Lower lobe of right lung (tissue), 2 donors: ENCODE results near the gene SMARCB1. TPM values are rescaled to one million over a fixed set of nuclear protein-coding genes. Genes with fewer than 3 reads are reported as not detected.

ENCODE experiments used
- ATAC-seq, 2 donors: fragments of 200-7000 bp; cut with Tn5 transposase; one replicate each; pipeline ENCODE4 v1.9.1; 2020 to 2022; ENCODE audit warnings: mild to moderate bottlenecking in 2 of 2, moderate library complexity in 2 of 2
- DNase-seq: peaks from one replicate; pipeline ENCODE4 v3.0.0-alpha.2; 2020
- H3K27ac ChIP-seq: fragments of 200-600 bp; one replicate; pipeline ENCODE4 v1.8.0; 2022
- H3K27me3 ChIP-seq: fragments of 200-600 bp; one replicate; pipeline ENCODE4 v1.8.0; 2022; ENCODE audit warnings: low read depth
- H3K36me3 ChIP-seq: fragments of 200-600 bp; one replicate; pipeline ENCODE4 v1.8.0; 2022; ENCODE audit warnings: mild to moderate bottlenecking
- H3K4me1 ChIP-seq: fragments of 200-600 bp; one replicate; pipeline ENCODE4 v1.8.0; 2022
- H3K4me3 ChIP-seq: fragments of 200-600 bp; one replicate; pipeline ENCODE4 v1.8.0; 2022; ENCODE audit warnings: mild to moderate bottlenecking
- H3K9me3 ChIP-seq: fragments of 200-600 bp; one replicate; pipeline ENCODE4 v1.8.0; 2022
- intact Hi-C: fragments of 100-400 bp; cut with DNase I; formaldehyde crosslinking; loops from one replicate; pipeline ENCODE4 v1.11.0; 2022
- total RNA-seq: library from RNA; stranded (reverse); fragmentation: NEBNext Ultra II Directional; extraction: Animal tissue kit (Norgen Biotek cat#: 25700); gene quantifications from one replicate; pipeline ENCODE4 v1.2.1, GENCODE V29; 2021
- TF ChIP-seq, protein P1 (sequence below): fragments of 200-600 bp; IDR thresholded peaks from one replicate; pipeline ENCODE4 v1.8.0; 2022; ENCODE audit warnings: antibody characterized with exemption, mild to moderate bottlenecking
- donor health status: DM: no; HTN: yes; CAD: no; lungs with severe emphysema.

The SMARCB1 gene
- total RNA-seq, 1 donor from 2014 or later, result 61.3 TPM

GRCh38 chr22:23875801-23876200 lies 89.0 kb downstream of the SMARCB1 start:
- ATAC-seq, result no peak
- TF ChIP-seq, protein P1, sequence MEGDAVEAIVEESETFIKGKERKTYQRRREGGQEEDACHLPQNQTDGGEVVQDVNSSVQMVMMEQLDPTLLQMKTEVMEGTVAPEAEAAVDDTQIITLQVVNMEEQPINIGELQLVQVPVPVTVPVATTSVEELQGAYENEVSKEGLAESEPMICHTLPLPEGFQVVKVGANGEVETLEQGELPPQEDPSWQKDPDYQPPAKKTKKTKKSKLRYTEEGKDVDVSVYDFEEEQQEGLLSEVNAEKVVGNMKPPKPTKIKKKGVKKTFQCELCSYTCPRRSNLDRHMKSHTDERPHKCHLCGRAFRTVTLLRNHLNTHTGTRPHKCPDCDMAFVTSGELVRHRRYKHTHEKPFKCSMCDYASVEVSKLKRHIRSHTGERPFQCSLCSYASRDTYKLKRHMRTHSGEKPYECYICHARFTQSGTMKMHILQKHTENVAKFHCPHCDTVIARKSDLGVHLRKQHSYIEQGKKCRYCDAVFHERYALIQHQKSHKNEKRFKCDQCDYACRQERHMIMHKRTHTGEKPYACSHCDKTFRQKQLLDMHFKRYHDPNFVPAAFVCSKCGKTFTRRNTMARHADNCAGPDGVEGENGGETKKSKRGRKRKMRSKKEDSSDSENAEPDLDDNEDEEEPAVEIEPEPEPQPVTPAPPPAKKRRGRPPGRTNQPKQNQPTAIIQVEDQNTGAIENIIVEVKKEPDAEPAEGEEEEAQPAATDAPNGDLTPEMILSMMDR, result no peak

DNA sequence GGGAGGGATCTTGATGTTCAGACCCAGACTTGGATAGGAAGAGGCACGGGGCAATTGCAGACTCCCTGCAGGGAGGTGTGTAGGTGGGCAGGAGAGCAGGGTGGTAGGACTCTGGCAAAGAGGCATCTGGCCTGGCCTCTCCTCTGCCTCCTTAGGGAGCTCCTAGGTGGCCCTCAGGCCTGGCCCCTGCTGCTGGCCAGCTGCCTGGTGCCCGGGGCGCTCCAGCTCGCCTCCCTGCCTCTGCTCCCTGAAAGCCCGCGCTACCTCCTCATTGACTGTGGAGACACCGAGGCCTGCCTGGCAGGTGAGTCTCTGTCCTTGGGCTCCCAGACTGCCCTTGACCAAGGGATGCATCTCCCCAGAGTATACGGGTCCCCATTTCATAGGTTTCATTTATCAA lies 90.8 kb downstream of the SMARCB1 start:
- intact Hi-C loops, result no loop called here
- Histone ChIP-seq H3K36me3 (peaks cover 30% of the 10 kb centered on the region), H3K27me3 (no peaks in the 10 kb centered on the region), H3K9me3 (no peaks in the 10 kb centered on the region), H3K4me3 (no peak overlapping the region), H3K4me1 (no peaks in the 10 kb centered on the region), H3K27ac (no peak overlapping the region)
- DNase-seq (no peak), ATAC-seq (peak in 1 of 2 donors; percentile 22)
- TF ChIP-seq, protein P1, result no peak

More at GRCh38 chr22:23875801-23876200, 89.0 kb downstream of the SMARCB1 start:
- Histone ChIP-seq H3K4me1 (no peaks in the 10 kb centered on the region), H3K9me3 (no peaks in the 10 kb centered on the region), H3K36me3 (peaks cover 30% of the 10 kb centered on the region), H3K4me3 (no peak overlapping the region), H3K27ac (no peak overlapping the region), H3K27me3 (no peaks in the 10 kb centered on the region)
- intact Hi-C loops, result no loop called here
- DNase-seq, result no peak

- TF ChIP-seq, protein P1, result no peak
- Histone ChIP-seq H3K36me3 (peaks cover 30% of the 10 kb centered on the region), H3K4me1 (no peaks in the 10 kb centered on the region), H3K4me3 (no peak overlapping the region), H3K27ac (no peak overlapping the region), H3K27me3 (no peaks in the 10 kb centered on the region), H3K9me3 (no peaks in the 10 kb centered on the region)
- intact Hi-C loops, result no loop called here
- DNase-seq (no peak), ATAC-seq (no peak)
These were observed 91.5 kb downstream of the SMARCB1 start for GRCh38 chr22:23878219-23878618.

- Histone ChIP-seq H3K9me3 (no peaks in the 10 kb centered on the region), H3K4me3 (no peak overlapping the region), H3K27ac (no peak overlapping the region), H3K27me3 (no peaks in the 10 kb centered on the region), H3K4me1 (no peaks in the 10 kb centered on the region), H3K36me3 (peaks cover 8% of the 10 kb centered on the region)
- ATAC-seq (peak in 1 of 2 donors; percentile 7), DNase-seq (no peak)
- TF ChIP-seq, protein P1, result no peak
- intact Hi-C loops, result no loop called here
These were observed 95.6 kb downstream of the SMARCB1 start for GRCh38 chr22:23882370-23882769.

DNA sequence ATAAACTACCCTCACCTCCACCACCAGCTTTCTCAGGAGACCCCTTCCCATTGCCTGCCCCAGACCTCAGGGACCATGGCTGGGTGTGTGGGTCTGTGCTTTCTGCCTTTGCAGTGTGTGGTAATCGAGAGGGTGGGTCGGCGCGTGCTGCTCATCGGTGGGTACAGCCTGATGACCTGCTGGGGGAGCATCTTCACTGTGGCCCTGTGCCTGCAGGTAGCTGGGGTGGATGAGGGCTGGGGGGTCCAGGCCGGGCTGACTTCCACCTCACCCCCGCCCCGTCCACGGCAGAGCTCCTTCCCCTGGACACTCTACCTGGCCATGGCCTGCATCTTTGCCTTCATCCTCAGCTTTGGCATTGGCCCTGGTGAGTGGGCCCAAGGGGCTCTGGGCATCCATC lies 96.9 kb downstream of the SMARCB1 start:
- Histone ChIP-seq H3K36me3 (no peaks in the 10 kb centered on the region), H3K27me3 (no peaks in the 10 kb centered on the region), H3K4me1 (no peaks in the 10 kb centered on the region), H3K27ac (no peak overlapping the region), H3K4me3 (no peak overlapping the region), H3K9me3 (no peaks in the 10 kb centered on the region)
- TF ChIP-seq, protein P1, result no peak
- DNase-seq (no peak), ATAC-seq (peak in 1 of 2 donors; percentile 12)
- intact Hi-C loops, result no loop called here

DNA sequence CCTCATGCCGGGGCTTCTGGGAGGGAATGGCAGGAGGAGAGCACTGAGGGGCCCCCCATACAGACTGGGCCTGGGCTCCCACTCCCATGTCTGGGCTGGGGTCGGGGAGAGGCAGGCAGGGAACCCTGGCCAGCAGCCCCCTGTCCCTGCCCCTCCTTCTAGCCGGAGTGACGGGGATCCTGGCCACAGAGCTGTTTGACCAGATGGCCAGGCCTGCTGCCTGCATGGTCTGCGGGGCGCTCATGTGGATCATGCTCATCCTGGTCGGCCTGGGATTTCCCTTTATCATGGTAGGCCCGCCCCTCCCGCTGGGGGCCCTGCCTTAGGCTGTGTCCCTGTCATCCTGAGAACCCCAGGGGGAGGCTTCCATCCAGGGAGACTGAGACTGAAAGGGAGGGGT lies 97.4 kb downstream of the SMARCB1 start:
- no peaks in the 10 kb centered on the region for H3K4me1 ChIP-seq
- H3K27me3 ChIP-seq, result no peaks in the 10 kb centered on the region
- intact Hi-C loops, result no loop called here
- peak in 1 of 2 donors; percentile 34 for ATAC-seq
- TF ChIP-seq, protein P1, result no peak
- no peak overlapping the region for H3K27ac ChIP-seq
- no peak for DNase-seq
- H3K4me3 ChIP-seq, result no peak overlapping the region
- no peaks in the 10 kb centered on the region for H3K36me3 ChIP-seq
- H3K9me3 ChIP-seq, result no peaks in the 10 kb centered on the region
